ENCODE results near the gene TGFB1I1. TPM values are rescaled to one million over a fixed set of nuclear protein-coding genes. Genes with fewer than 3 reads are reported as not detected.

Gene TGFB1I1
- total and polyA plus RNA-seq, 2 donors (not counting 3 experiments of a cell fraction or from before 2014, with no cell fraction given) = 73.7 to 115 TPM

DNA sequence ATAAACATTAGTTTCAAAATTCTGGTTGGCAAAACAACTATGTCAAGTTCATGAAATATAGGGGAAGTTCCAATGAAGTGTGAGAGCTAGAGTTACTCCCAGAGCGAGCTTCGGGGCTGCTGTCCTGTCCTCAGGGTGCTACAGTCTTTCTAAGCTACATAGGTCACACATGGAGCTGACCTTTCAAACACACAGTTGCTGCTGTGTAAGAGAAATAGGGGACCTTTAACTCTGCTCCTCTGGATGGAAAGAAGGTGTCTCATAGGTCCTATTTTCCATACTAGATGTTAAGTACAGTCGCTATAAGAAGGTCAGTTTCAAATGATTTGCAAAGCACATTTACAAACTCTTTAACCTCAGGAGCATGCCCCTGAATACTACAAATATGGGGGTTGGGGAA is 49.4 kb downstream of the TGFB1I1 start:
- Histone ChIP-seq H3K4me3 (replicated peaks in 1 of 3; ENCODE audit: insufficient read depth in 1 of 3, low read depth in 1 of 3, low read length in 3 of 3) (no peak overlapping the region), H3K4me1 (ENCODE audit: control insufficient read depth, extremely low read depth, insufficient read depth, low read length) (no peaks in the 10 kb centered on the region), H2AFZ (ENCODE audit: low read depth, low read length) (no peak overlapping the region), H3K4me2 (ENCODE audit: insufficient read depth, low read length) (no peak overlapping the region), H3K27me3 (ENCODE audit: control insufficient read depth in 2 of 2, insufficient read depth in 2 of 2, low read length in 2 of 2) (no peaks in the 10 kb centered on the region), H3K27ac (ENCODE audit: insufficient read depth, low read depth, low read length) (no peak overlapping the region), H3K9me1 (replicated peaks; ENCODE audit: control insufficient read depth, extremely low read depth, insufficient read depth, low read length) (no peaks in the 10 kb centered on the region), H3K9ac (replicated peaks; ENCODE audit: extremely low read depth, insufficient read depth, low read length) (no peak overlapping the region), H3K79me2 (ENCODE audit: control insufficient read depth, insufficient read depth, low read length) (no peaks in the 10 kb centered on the region), H3K9me3 (replicated peaks; ENCODE audit: control insufficient read depth, insufficient read depth, low read length) (no peaks in the 10 kb centered on the region), H4K20me1 (replicated peaks; ENCODE audit: control insufficient read depth, extremely low read depth, insufficient read depth, low read length) (no peaks in the 10 kb centered on the region), H3K36me3 (ENCODE audit: control insufficient read depth in 2 of 2, extremely low read depth in 1 of 2, insufficient read depth in 2 of 2, low read length in 2 of 2) (no peaks in the 10 kb centered on the region)
- intact Hi-C loops (cut with micrococcal nuclease) = no loop called here
- no TSS peak for BruUV-seq (replicated peaks)
- TF ChIP-seq, protein P1, sequence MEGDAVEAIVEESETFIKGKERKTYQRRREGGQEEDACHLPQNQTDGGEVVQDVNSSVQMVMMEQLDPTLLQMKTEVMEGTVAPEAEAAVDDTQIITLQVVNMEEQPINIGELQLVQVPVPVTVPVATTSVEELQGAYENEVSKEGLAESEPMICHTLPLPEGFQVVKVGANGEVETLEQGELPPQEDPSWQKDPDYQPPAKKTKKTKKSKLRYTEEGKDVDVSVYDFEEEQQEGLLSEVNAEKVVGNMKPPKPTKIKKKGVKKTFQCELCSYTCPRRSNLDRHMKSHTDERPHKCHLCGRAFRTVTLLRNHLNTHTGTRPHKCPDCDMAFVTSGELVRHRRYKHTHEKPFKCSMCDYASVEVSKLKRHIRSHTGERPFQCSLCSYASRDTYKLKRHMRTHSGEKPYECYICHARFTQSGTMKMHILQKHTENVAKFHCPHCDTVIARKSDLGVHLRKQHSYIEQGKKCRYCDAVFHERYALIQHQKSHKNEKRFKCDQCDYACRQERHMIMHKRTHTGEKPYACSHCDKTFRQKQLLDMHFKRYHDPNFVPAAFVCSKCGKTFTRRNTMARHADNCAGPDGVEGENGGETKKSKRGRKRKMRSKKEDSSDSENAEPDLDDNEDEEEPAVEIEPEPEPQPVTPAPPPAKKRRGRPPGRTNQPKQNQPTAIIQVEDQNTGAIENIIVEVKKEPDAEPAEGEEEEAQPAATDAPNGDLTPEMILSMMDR (IDR thresholded peaks at IDR 0.05; ENCODE audit: extremely low read depth in 1 of 2, insufficient read depth in 1 of 2, low read depth in 1 of 2, low read length in 2 of 2) = no peak
- TF ChIP-seq GATA2 (IDR thresholded peaks at IDR 0.05; ENCODE audit: insufficient read depth, insufficient read length, low read depth, low read length) = no peak
- TF ChIP-seq, protein P2, sequence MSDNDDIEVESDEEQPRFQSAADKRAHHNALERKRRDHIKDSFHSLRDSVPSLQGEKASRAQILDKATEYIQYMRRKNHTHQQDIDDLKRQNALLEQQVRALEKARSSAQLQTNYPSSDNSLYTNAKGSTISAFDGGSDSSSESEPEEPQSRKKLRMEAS (IDR thresholded peaks at IDR 0.05; ENCODE audit: insufficient read depth, insufficient read length) = no peak
- TF ChIP-seq EZH2 (IDR thresholded peaks at IDR 0.05; ENCODE audit: borderline replicate concordance, low read depth, low read length, severe bottlenecking) = no peak
- no peak for TF ChIP-seq POLR2A (IDR thresholded peaks at IDR 0.05; ENCODE audit: low read depth, low read length)
- no peak for TF ChIP-seq MYC (IDR thresholded peaks at IDR 0.05; ENCODE audit: low read depth, low read length)
- TF ChIP-seq POLR2AphosphoS5 (IDR thresholded peaks at IDR 0.05; ENCODE audit: insufficient read depth, low read depth, low read length) = no peak
- TF ChIP-seq JUN (IDR thresholded peaks at IDR 0.05; ENCODE audit: borderline replicate concordance, insufficient read depth, insufficient read length, low read depth) = no peak
- TF ChIP-seq FOS (IDR thresholded peaks at IDR 0.05; ENCODE audit: borderline replicate concordance, insufficient read depth, low read length) = no peak
- CTCF ChIA-PET = no interaction called here
- POLR2A ChIA-PET = no interaction called here
- no peak for FAIRE-seq
- dilution Hi-C loops (cut with MboI; ENCODE audit: extremely low pct_ligation_motif_present, low sequenced_read_pairs) = no loop called here
- no peak for DNase-seq (ENCODE audit: low read depth, low spot score)
